Prostate gland (tissue), 2 donors: ENCODE measurements around the gene NNAT. TPM values are rescaled to one million over a fixed set of nuclear protein-coding genes. Genes with fewer than 3 reads are reported as not detected.

Experiments used
- DNase-seq: peaks from one replicate; pipeline ENCODE4 v3.0.0-alpha.2; 2019; ENCODE audit warnings: low spot score
- H3K27ac ChIP-seq, 2 donors: fragments of 200-600 bp; sonication (generic); 2 replicates each; pipeline ENCODE4 v1.5.1; 2017 to 2019
- H3K27me3 ChIP-seq: fragments of 200-600 bp; sonication (generic); replicated peaks from 2 replicates; pipeline ENCODE4 v1.5.1; 2019; ENCODE audit not compliant: insufficient read depth
- H3K36me3 ChIP-seq, 2 donors: fragments of 200-600 bp; sonication (generic); 1 replicate in 1 of 2; 2 replicates in 1 of 2; pipeline versions ENCODE4 v1.5.1 to v1.8.1; 2017 to 2019
- H3K4me1 ChIP-seq: fragments of 200-600 bp; sonication (generic); replicated peaks from 2 replicates; pipeline ENCODE4 v1.5.1; 2019
- H3K4me3 ChIP-seq, 2 donors: fragments of 200-600 bp; sonication (generic); 2 replicates each; pipeline ENCODE4 v1.5.1; 2017 to 2019
- H3K9me3 ChIP-seq: fragments of 200-600 bp; sonication (generic); 2 replicates; pipeline ENCODE4 v1.5.1; 2017
- POLR2A ChIP-seq: fragments of 450-650 bp; IDR thresholded peaks from one replicate; pipeline ENCODE4 v1.6.1; 2016; ENCODE audit warnings: antibody characterized with exemption, mild to moderate bottlenecking
- POLR2AphosphoS5 ChIP-seq: sonication (generic); formaldehyde crosslinking; IDR thresholded peaks from one replicate; pipeline ENCODE4 v1.6.1; 2017; ENCODE audit warnings: antibody characterized with exemption
- WGBS: methylation state at CpG from one replicate; pipeline ENCODE4 v1.1.5; 2018; 5-methylcytosine and 5-hydroxymethylcytosine counted together
- intact Hi-C: fragments of 100-400 bp; cut with DNase I; formaldehyde crosslinking; loops from one replicate; pipeline ENCODE4 v1.14.2; 2022
- total RNA-seq, 2 donors: library from RNA; depleted of rRNA; stranded (reverse); fragments of >200 nt; gene quantifications; one replicate each; pipeline ENCODE4 v1.1.0, GENCODE V29; 2016
- TF ChIP-seq, protein P1 (sequence below), 4 experiments: fragments of 200-600 bp in 2 of 4; fragments of 450-650 bp in 2 of 4; sonication (generic) in 2 of 4; IDR thresholded peaks; 1 replicate in 3 of 4; 2 replicates in 1 of 4; pipeline ENCODE4 v1.5.1; 2016 to 2019; ENCODE audit warnings: antibody characterized with exemption in 4 of 4, mild to moderate bottlenecking in 2 of 4, moderate library complexity in 2 of 4

Gene NNAT
- total RNA-seq, 2 donors from 2014 or later, result 0.41 to 4.3 TPM

DNA sequence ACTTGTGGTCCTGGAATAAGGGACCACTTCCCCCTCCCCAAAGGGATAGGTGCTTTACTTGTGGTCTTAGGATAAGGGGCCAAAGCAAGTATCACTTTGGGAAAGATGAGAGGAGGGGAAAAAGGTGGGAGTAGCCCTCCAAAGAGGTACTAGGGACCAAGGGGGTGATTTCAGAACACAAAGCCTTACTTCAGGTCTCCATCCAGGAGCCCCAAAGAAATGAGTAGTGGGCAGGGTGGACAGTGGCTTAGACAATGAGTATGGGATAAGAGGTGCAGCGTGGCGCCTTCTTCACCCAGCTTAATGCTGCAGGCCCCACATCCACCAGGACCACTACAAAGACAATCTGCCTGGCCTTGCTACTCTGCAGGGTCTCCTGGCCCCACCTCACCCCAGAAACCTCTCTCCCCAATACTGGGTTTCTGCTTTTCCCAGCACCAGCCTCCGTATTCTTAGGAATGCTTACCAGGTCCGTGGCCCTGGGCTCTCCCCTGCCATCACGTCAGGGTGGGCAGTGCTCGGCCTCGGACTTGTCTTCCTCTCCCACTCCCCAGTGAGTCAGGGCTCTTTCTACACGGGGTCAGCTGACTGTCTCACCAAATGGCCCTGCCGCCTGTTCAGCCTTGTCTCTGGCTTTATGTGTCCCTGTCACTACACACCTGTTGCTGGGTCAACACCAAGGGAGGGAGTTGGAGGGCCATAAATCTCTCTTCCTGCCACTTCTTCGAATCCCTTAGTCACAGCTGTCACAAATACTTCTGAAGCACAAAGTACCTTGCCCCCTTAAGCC is 3.1 kb downstream of the NNAT start:
- WGBS, result 49% methylated on average over 10 of the region's 10 CpGs
- H3K4me3 ChIP-seq, result no peak overlapping the region
- H3K27me3 ChIP-seq, result no peaks in the 10 kb centered on the region
- H3K9me3 ChIP-seq, result no peaks in the 10 kb centered on the region
- TF ChIP-seq, protein P1, sequence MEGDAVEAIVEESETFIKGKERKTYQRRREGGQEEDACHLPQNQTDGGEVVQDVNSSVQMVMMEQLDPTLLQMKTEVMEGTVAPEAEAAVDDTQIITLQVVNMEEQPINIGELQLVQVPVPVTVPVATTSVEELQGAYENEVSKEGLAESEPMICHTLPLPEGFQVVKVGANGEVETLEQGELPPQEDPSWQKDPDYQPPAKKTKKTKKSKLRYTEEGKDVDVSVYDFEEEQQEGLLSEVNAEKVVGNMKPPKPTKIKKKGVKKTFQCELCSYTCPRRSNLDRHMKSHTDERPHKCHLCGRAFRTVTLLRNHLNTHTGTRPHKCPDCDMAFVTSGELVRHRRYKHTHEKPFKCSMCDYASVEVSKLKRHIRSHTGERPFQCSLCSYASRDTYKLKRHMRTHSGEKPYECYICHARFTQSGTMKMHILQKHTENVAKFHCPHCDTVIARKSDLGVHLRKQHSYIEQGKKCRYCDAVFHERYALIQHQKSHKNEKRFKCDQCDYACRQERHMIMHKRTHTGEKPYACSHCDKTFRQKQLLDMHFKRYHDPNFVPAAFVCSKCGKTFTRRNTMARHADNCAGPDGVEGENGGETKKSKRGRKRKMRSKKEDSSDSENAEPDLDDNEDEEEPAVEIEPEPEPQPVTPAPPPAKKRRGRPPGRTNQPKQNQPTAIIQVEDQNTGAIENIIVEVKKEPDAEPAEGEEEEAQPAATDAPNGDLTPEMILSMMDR (IDR thresholded peaks at IDR 0.05), result no peak
- TF ChIP-seq POLR2A (no peak), POLR2AphosphoS5 (no peak)
- intact Hi-C loops, result no loop called here
- H3K36me3 ChIP-seq, result no peaks in the 10 kb centered on the region
- H3K27ac ChIP-seq, result peak overlapping the region; percentile 18 to 59
- peak; percentile 59 for DNase-seq
- H3K4me1 ChIP-seq, result peaks cover 18% of the 10 kb centered on the region

DNA sequence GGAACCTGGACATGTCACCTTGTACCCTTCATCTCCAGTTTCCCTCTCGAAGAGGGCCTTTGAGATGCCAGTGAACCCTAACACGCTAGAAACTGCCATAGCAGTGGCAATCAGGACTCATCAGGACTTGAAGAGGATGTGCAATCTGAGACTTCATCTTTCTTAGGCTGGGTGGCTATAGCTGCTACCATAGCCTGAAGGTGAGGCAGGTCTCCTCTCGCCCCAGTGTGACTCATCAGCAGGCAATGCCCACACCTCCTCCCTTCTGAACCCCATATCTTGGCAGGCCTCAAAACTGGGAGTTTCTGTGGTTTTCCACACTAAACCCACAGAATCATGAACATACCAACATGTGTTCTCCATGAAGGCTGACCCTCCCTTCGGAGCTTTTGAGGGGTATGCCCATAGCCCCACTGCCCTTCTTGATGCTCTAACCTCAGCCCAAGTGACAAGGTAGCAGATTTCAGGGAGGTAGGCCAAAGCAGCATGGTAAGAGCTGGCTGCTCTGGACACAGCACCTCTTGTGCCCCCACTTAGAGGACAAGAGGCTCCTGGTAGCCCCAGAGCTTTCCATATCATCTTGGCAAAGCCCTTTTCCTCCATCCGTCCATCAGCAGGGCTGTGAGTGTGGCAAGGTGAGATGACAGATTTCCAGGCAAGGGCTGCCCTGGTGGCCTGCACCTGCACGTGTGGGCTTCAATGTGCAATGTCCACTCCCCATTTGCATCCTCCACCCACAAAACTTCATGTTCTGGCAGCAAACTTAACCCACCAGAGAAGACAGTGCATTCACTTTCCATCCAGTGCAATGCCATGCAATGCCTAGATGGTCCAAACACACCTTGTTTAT is 4.0 kb downstream of the NNAT start:
- H3K4me3 ChIP-seq, result no peak overlapping the region
- intact Hi-C loops, result loop anchor here (5.0 kb wide), 2 partner anchors 128 to 243 kb away; no protein-coding TSS in a partner anchor
- 51% methylated on average over 6 of the region's 6 CpGs for WGBS
- peak; percentile 66 for DNase-seq
- H3K27ac ChIP-seq, result peak overlapping the region; percentile 18 to 59
- H3K36me3 ChIP-seq, result no peaks in the 10 kb centered on the region
- no peaks in the 10 kb centered on the region for H3K9me3 ChIP-seq
- no peak for TF ChIP-seq POLR2A
- TF ChIP-seq POLR2AphosphoS5, result peak; percentile 56
- peaks cover 11% of the 10 kb centered on the region for H3K4me1 ChIP-seq
- H3K27me3 ChIP-seq, result no peaks in the 10 kb centered on the region

- intact Hi-C loops, result loop anchor here (5.0 kb wide), 2 partner anchors 129 to 244 kb away; no protein-coding TSS in a partner anchor
- no peak for DNase-seq
- WGBS, result 34% methylated on average over 5 of the region's 5 CpGs
- Histone ChIP-seq H3K9me3 (no peaks in the 10 kb centered on the region), H3K4me3 (peak overlapping the region in 1 of 2 donors; percentile 92), H3K4me1 (peaks cover 8% of the 10 kb centered on the region), H3K27me3 (no peaks in the 10 kb centered on the region), H3K27ac (peak overlapping the region; percentile 31 to 97), H3K36me3 (no peaks in the 10 kb centered on the region)
- TF ChIP-seq POLR2AphosphoS5 (no peak), POLR2A (no peak)
- TF ChIP-seq, protein P1 (IDR thresholded peaks at IDR 0.05), result no peak
Measured at GRCh38 chr20:37525810-37526209, 4.8 kb downstream of the NNAT start.

DNA sequence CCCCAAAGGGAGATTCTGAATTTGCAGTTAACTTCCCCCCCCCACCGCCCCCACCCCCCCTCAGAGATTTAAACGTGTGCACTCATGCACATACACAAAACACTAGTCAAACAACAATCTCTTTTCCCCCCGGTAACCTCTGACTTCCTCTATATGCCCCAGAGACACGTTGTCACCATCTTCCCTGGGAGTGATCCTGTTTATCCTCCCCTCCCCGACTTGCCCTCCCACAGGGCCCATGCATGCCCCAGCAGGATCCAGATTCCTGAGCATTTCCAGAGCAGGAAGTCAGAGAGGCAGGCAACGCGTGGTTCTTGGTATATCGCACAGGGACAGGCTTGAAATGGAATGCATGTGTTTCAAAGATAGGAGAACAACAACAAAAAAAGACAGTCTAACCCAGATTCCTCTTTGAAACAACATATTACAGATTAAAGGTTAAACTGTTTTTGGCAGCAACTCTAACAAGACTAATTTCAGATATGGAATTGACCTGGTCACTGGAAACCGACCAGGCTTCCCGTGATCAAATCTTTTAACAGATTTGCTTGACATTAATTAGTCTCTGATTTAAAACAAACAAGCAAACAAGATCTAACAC is 5.3 kb downstream of the NNAT start:
- intact Hi-C loops, result loop anchor here (5.0 kb wide), 2 partner anchors 129 to 244 kb away; no protein-coding TSS in a partner anchor
- H3K9me3 ChIP-seq, result no peaks in the 10 kb centered on the region
- peak; percentile 80 for DNase-seq
- H3K27ac ChIP-seq, result peak overlapping the region; percentile 93 to 97
- H3K36me3 ChIP-seq, result no peaks in the 10 kb centered on the region
- H3K4me3 ChIP-seq, result peak overlapping the region; percentile 82 to 92
- H3K27me3 ChIP-seq, result no peaks in the 10 kb centered on the region
- TF ChIP-seq POLR2AphosphoS5, result peak; percentile 87
- TF ChIP-seq POLR2A, result no peak
- H3K4me1 ChIP-seq, result peaks cover 8% of the 10 kb centered on the region
- WGBS, result 2% methylated on average over 10 of the region's 10 CpGs

GRCh38 chr20:37526839-37527637 is 6.0 kb downstream of the NNAT start:
- Histone ChIP-seq H3K27me3 (no peaks in the 10 kb centered on the region), H3K27ac (peak overlapping the region; percentile 93 to 97), H3K36me3 (no peaks in the 10 kb centered on the region), H3K4me1 (peaks cover 8% of the 10 kb centered on the region), H3K9me3 (no peaks in the 10 kb centered on the region), H3K4me3 (peak overlapping the region; percentile 82 to 92)
- no peak for TF ChIP-seq POLR2A
- TF ChIP-seq, protein P1 (IDR thresholded peaks at IDR 0.05), result no peak
- TF ChIP-seq POLR2AphosphoS5, result no peak
- intact Hi-C loops, result loop anchor here (5.0 kb wide), 2 partner anchors 130 to 245 kb away; no protein-coding TSS in a partner anchor
- WGBS, result under 1% methylated on average over 27 of the region's 28 CpGs
- DNase-seq, result no peak
